GM12801 (cell line): ENCODE results near the gene AFAP1L1.

Source experiments
- CTCF ChIP-seq: IDR thresholded peaks from one replicate; pipeline ENCODE4 v1.5.1; 2011; ENCODE audit warnings: control low read depth; ENCODE audit not compliant: insufficient read length; ENCODE audit errors: extremely low read depth

AFAP1L1 gene

GRCh38 chr5:149370878-149371277 lies 99.2 kb downstream of the AFAP1L1 start:
- no peak for TF ChIP-seq CTCF

DNA sequence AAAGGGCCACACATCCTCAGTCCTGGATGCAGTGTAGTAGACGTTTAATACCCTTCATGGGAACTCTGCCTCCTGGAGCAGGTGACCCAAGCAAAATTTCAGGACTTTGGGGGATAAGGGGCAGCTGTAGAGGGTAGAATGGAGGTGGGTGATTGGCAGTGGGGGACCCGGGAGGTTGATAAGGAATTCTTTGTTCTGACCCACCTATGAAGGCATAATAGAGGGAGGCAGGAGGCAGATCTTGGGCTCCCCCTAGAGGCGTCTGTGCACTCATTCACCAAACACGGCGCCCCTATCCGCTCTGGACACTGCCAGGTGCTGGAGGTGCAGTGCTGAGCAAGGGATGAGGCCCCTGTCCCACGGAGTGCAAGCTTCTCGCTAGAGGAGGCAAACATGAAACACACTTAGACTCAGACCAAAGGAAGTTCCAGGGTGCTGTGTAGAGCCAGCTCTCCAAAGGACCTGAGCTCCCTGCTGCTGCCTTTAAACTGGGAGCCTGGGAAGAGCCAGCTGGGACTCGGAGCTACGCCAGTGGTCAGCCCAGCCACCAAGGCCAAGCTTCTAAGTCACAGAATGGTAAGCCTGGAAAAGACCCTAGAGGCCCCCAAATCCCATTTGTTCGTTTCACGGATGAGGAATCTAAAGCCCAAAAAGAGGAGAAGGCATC lies 99.8 kb downstream of the AFAP1L1 start:
- peak; percentile 45 for TF ChIP-seq CTCF

GRCh38 chr5:149372076-149372795 lies 100.6 kb downstream of the AFAP1L1 start:
- TF ChIP-seq CTCF, result no peak

GRCh38 chr5:149372932-149373331 lies 101.3 kb downstream of the AFAP1L1 start:
- TF ChIP-seq CTCF, result no peak

DNA sequence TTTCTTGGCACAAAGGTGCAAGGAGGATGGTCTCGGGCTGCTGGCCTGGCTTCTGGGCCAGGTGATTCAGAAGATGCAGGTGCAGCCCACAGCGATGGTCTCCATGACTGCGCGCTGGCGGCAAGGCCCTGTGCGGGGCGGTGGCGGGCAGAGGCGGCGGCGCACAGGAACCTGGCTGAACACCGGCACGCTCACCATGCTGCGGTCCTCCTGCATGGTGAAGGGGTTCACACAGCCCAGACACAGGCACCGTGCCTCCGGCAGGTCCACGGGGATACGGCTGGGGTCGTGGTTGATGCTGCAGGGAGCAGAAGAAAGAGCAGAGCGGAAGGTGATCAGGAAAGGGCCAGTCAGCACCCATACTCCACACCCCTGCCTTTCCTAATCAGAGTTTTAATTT lies 102.6 kb downstream of the AFAP1L1 start:
- no peak for TF ChIP-seq CTCF

GRCh38 chr5:149374801-149375200 lies 103.1 kb downstream of the AFAP1L1 start:
- no peak for TF ChIP-seq CTCF

DNA sequence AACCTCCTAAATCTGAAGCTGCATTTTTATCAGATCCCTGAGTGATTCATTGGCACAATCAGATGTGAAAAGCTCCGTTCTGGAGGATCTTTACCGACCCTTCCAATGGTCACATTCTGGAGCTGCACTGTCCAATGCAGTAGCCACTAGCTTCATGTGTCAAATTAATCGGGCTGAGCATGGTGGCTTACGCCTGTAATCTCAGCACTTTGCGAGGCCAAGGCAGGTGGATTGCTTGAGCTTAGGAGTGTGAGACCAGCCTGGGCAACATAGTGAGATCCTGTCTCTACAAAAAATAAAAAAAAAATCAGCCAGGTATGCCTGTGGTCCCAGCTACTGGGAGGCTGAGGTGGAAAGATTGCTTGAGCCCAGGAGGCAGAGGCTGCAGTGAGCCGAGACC lies 103.8 kb downstream of the AFAP1L1 start:
- no peak for TF ChIP-seq CTCF
